Tibial nerve (tissue), 3 donors: ENCODE data around the gene MARVELD3.

Experiments used
- CTCF ChIP-seq, 5 experiments: fragments of 200-600 bp in 3 of 5; fragments of 450-650 bp in 2 of 5; sonication (generic) in 3 of 5; IDR thresholded peaks; one replicate each; pipeline ENCODE4 v1.5.1; 2016 to 2019; ENCODE audit warnings: antibody characterized with exemption in 5 of 5, mild to moderate bottlenecking in 3 of 5, moderate library complexity in 2 of 5
- POLR2A ChIP-seq, 2 donors: fragments of 450-650 bp; IDR thresholded peaks; one replicate each; pipeline ENCODE4 v1.6.1; 2017; ENCODE audit warnings: antibody characterized with exemption in 2 of 2, mild to moderate bottlenecking in 2 of 2, moderate library complexity in 2 of 2

GRCh38 chr16:71671165-71671564 lies 45.2 kb downstream of the MARVELD3 start:
- TF ChIP-seq CTCF (IDR thresholded peaks at IDR 0.05) (no peak), POLR2A (IDR thresholded peaks at IDR 0.05) (no peak)
